AG09319 (cell line): ENCODE measurements around the gene ZC3H18.

Experiments
- DNase-seq: peaks from one replicate; pipeline ENCODE4 v3.0.0-alpha.2; 2010; ENCODE audit warnings: low read depth; ENCODE audit errors: extremely low read depth
- CTCF ChIP-seq: IDR thresholded peaks from 2 replicates; pipeline ENCODE4 v1.5.1; 2011; ENCODE audit warnings: low read depth, mild to moderate bottlenecking, inconsistent platforms, low read length, moderate library complexity

Gene ZC3H18

DNA sequence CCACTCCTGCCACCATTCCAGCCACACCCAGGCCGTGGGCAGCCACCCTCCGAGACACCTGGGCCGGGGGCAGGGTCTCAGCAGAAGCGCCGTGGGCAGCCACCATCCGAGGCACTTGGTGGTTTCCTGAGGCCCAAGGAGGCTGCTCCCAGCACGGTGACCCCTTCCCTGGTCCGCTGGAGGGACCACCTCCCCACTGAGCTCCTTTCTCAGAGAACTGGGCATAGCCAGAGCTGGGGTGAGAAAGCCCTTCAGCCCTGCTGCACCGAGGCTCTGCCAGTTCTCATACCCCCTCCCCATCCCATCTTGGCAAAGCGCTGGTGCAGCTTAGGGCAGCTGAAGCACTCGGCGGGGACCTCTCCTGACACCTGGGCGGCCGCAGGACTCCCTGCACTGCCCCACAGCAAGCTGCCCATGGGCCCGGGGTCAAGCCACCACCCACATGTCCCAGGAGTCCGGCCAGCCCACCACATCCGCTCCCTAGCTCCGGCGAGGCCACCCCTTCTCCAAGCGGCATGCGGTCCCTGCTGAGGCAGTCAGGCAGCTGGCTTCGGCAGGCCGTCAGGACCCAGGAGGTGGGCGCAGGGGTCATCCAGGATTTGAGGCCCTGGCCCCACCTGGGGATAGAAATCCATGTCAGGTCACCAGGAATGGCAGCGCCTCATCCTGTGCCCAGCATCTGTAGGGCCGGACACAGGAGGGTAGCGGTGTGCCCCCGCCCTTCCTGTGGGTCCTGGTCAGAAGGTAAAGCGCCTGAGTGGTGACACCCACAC, 82.0 kb downstream of the ZC3H18 start:
- DNase-seq: no peak
- no peak for TF ChIP-seq CTCF

GRCh38 chr16:88652762-88653063, 82.5 kb downstream of the ZC3H18 start:
- no peak for TF ChIP-seq CTCF
- no peak for DNase-seq

DNA sequence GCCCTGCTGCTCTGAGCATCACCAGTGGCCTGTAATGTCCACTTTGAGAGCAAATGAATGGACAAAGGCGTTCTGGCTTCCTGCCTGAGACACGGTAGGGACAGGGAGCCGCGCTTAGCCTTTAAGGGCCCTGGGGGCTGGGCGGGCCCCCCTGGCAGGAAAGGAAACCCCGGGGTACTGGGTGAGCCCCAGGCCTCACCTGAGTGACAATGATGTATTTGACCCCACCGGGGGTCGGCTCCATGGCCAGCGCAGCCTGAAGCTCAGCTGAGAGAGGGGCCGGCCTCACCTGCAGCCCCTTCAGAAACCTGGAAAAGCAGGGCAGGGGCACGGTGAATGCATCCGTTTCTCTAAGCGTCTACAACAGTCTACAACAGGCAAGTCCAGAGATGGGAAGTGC, 82.9 kb downstream of the ZC3H18 start:
- TF ChIP-seq CTCF: no peak
- DNase-seq: no peak

DNA sequence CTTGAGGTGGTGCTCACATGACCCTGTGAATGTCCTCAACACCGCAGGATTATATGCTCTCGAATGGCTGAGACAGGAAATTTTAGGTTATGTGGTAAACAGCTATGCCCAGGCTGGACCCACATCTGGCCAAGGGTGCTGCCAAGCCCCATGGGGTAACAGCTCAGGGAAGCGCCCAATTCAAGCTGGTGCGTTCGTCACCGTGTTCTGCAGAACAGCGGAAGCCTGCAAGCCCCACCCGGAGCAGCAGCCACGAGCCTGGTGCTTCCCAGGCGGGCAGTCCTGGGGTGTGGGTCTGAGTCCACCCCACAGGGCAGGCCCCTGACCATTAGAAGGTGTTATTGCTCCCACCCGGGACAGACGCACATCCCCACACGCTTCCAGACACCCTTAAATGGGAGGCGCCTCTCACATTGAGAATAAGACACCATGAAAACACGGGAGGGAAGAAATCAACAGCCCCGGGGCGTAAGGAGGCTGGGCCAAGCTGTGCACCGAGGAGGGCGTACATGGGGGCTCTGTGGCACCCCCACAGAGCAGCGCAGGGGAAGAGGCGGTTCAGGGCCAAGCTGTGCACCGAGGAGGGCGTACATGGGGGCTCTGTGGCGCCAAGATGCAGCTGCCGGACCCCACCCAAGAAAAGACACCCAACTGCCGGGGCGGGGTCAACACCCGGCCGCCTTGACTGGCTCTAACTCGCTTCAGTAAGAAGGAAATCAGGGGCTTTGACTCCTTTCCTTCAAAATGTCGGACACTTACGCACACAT, 83.6 kb downstream of the ZC3H18 start:
- no peak for DNase-seq
- TF ChIP-seq CTCF: no peak

- no peak for DNase-seq
- TF ChIP-seq CTCF: no peak
These were observed 84.3 kb downstream of the ZC3H18 start for GRCh38 chr16:88654363-88655052.

DNA sequence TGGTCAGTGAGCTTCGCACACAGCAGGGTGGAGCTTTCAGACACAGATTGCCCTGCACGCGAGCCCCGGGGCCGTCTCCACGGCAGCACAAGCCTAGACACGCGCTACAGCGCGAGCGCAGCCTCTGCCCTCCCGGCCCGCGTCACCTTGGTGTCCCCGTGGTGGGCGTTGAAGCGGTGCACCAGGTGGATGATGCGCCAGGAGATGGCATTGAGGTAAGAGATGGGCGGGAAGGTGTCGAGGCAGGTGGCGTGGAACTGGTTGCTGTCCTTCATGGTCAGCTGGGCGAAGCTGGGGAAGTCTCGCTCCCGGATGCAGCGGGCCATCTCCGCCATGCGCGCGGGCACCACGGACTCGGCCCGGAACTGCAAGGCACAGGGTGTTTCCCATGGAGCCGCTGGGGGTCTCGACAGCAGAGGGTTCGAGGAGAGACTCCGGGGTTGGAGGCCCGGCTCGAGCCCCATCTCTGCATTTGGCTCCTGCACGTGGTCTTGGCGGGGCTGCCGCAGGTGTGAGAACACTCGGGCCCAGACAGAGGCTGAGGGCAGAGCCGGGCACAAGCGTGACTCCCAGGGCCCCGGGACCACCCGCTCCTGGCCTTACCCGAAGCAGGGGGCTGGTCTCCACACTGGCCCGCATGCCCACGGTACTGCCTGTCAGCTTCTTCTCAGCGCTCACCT, 85.0 kb downstream of the ZC3H18 start:
- DNase-seq: no peak
- no peak for TF ChIP-seq CTCF
